H9 (cell line): ENCODE results near the gene MOBP. TPM values are rescaled to one million over a fixed set of nuclear protein-coding genes. Genes with fewer than 3 reads are reported as not detected.

Experiments
- DNase-seq: peaks from one replicate; pipeline ENCODE4 v3.0.0-alpha.2; 2017
- H2AFZ ChIP-seq: one replicate; pipeline ENCODE4 v1.6.1; 2013; ENCODE audit warnings: mild to moderate bottlenecking, low read length, control low read depth, moderate library complexity
- H2AK5ac ChIP-seq: 2 replicates; pipeline ENCODE4 v1.6.1; 2013; ENCODE audit warnings: low read length, control low read depth, mixed read lengths; ENCODE audit not compliant: insufficient read length
- H2BK120ac ChIP-seq: one replicate; pipeline ENCODE4 v1.6.1; 2013; ENCODE audit warnings: low read depth, mild to moderate bottlenecking, low read length, control low read depth, inconsistent platforms; ENCODE audit not compliant: poor library complexity, severe bottlenecking
- H2BK12ac ChIP-seq: 2 replicates; pipeline ENCODE4 v1.6.1; 2013; ENCODE audit warnings: low read length, control low read depth, mixed read lengths, low read depth; ENCODE audit not compliant: insufficient read length
- H2BK15ac ChIP-seq: 2 replicates; pipeline ENCODE4 v1.6.1; 2013; ENCODE audit warnings: low read depth, low read length, control low read depth
- H2BK20ac ChIP-seq: one replicate; pipeline ENCODE4 v1.6.1; 2013; ENCODE audit warnings: low read depth, mild to moderate bottlenecking, low read length, control low read depth, inconsistent platforms; ENCODE audit not compliant: poor library complexity, severe bottlenecking
- H2BK5ac ChIP-seq: 2 replicates; pipeline ENCODE4 v1.6.1; 2013; ENCODE audit warnings: low read length, control low read depth, mixed read lengths; ENCODE audit not compliant: insufficient read length
- H3K14ac ChIP-seq: 2 replicates; pipeline ENCODE4 v1.6.1; 2013; ENCODE audit warnings: low read length, control low read depth; ENCODE audit not compliant: insufficient read depth
- H3K18ac ChIP-seq: 2 replicates; pipeline ENCODE4 v1.6.1; 2013; ENCODE audit warnings: low read depth, mild to moderate bottlenecking, mixed read lengths, low read length, control low read depth; ENCODE audit not compliant: insufficient read length
- H3K23ac ChIP-seq: 2 replicates; pipeline ENCODE4 v1.6.1; 2013; ENCODE audit warnings: low read length, control low read depth, mixed read lengths, low read depth; ENCODE audit not compliant: insufficient read length
- H3K23me2 ChIP-seq: 2 replicates; pipeline ENCODE4 v1.6.1; 2013; ENCODE audit warnings: low read depth, mild to moderate bottlenecking, mixed read lengths, low read length, control low read depth; ENCODE audit not compliant: insufficient read length, poor library complexity, severe bottlenecking
- H3K27ac ChIP-seq: 2 replicates; pipeline ENCODE4 v1.5.1; 2013; ENCODE audit warnings: low read length, control low read depth, mixed read lengths, low read depth; ENCODE audit not compliant: insufficient read length
- H3K27me3 ChIP-seq: 2 replicates; pipeline ENCODE4 v1.6.1; 2013; ENCODE audit warnings: low read length, control low read depth, inconsistent platforms; ENCODE audit not compliant: insufficient read depth
- H3K4ac ChIP-seq: 2 replicates; pipeline ENCODE4 v1.6.1; 2013; ENCODE audit warnings: low read depth, mild to moderate bottlenecking, control low read depth, inconsistent platforms, low read length, moderate library complexity
- H3K4me1 ChIP-seq: 2 replicates; pipeline ENCODE4 v1.6.1; 2013; ENCODE audit warnings: low read length, control low read depth, inconsistent platforms; ENCODE audit not compliant: insufficient read depth
- H3K4me2 ChIP-seq: 2 replicates; pipeline ENCODE4 v1.6.1; 2013; ENCODE audit warnings: low read length, control low read depth, mixed read lengths; ENCODE audit not compliant: insufficient read length, insufficient read depth
- H3K56ac ChIP-seq: 2 replicates; pipeline ENCODE4 v1.6.1; 2013; ENCODE audit warnings: low read depth, mild to moderate bottlenecking, mixed read lengths, low read length, control low read depth; ENCODE audit not compliant: insufficient read length
- H3K79me1 ChIP-seq: 2 replicates; pipeline ENCODE4 v1.6.1; 2013; ENCODE audit warnings: low read depth, mild to moderate bottlenecking, moderate library complexity, low read length, control low read depth, inconsistent platforms; ENCODE audit not compliant: insufficient read depth, poor library complexity, severe bottlenecking
- H3K79me2 ChIP-seq: 2 replicates; pipeline ENCODE4 v1.6.1; 2013; ENCODE audit warnings: low read length, control low read depth, inconsistent platforms; ENCODE audit not compliant: insufficient read depth
- H3K9ac ChIP-seq: 2 replicates; pipeline ENCODE4 v1.6.1; 2013; ENCODE audit warnings: low read length, control low read depth, mixed read lengths; ENCODE audit not compliant: insufficient read length; ENCODE audit errors: extremely low read depth
- H3K9me3 ChIP-seq: one replicate; pipeline ENCODE4 v1.6.1; 2013; ENCODE audit warnings: low read depth, low read length, inconsistent platforms; ENCODE audit not compliant: control insufficient read depth
- H3T11ph ChIP-seq: one replicate; pipeline ENCODE4 v1.6.1; 2013; ENCODE audit warnings: mild to moderate bottlenecking, low read length, control low read depth, inconsistent platforms
- H4K20me1 ChIP-seq: one replicate; pipeline ENCODE4 v1.6.1; 2013; ENCODE audit not compliant: control insufficient read depth, insufficient read length, insufficient read depth
- H4K5ac ChIP-seq: 2 replicates; pipeline ENCODE4 v1.6.1; 2013; ENCODE audit warnings: low read depth, mild to moderate bottlenecking, mixed read lengths, low read length, control low read depth; ENCODE audit not compliant: insufficient read length
- H4K8ac ChIP-seq: replicated peaks from 2 replicates; pipeline ENCODE4 v1.6.1; 2013; ENCODE audit warnings: low read length, control low read depth, mixed read lengths, low read depth; ENCODE audit not compliant: insufficient read length
- H4K91ac ChIP-seq: 2 replicates; pipeline ENCODE4 v1.6.1; 2013; ENCODE audit warnings: low read depth, mild to moderate bottlenecking, moderate library complexity, mixed read lengths, low read length, control low read depth; ENCODE audit not compliant: insufficient read length
- H3K27ac Mint-ChIP-seq, 3 experiments: 2 replicates in 2 of 3; 3 replicates in 1 of 3; pipeline ENCODE4 v1.8.0; 2020 to 2021; ENCODE audit warnings: mixed read lengths in 3 of 3, mild to moderate bottlenecking in 1 of 3, moderate library complexity in 1 of 3
- H3K27me3 Mint-ChIP-seq: 2 replicates; pipeline ENCODE4 v1.8.0; 2021; ENCODE audit warnings: low read depth, mild to moderate bottlenecking, moderate library complexity, mixed read lengths
- H3K36me3 Mint-ChIP-seq, 3 experiments: 2 replicates in 2 of 3; 3 replicates in 1 of 3; pipeline ENCODE4 v1.8.0; 2020 to 2021; ENCODE audit warnings: low read depth in 3 of 3, mixed read lengths in 3 of 3; ENCODE audit not compliant: insufficient read depth in 1 of 3
- H3K4me1 Mint-ChIP-seq, 2 experiments: 2 replicates each; pipeline ENCODE4 v1.8.0; 2020; ENCODE audit warnings: mixed read lengths in 2 of 2
- H3K4me3 Mint-ChIP-seq, 2 experiments: 2 replicates in 1 of 2; 3 replicates in 1 of 2; pipeline ENCODE4 v1.8.0; 2020 to 2021; ENCODE audit warnings: mild to moderate bottlenecking in 2 of 2, mixed read lengths in 2 of 2, moderate library complexity in 1 of 2
- H3K9me3 Mint-ChIP-seq, 2 experiments: 2 replicates in 1 of 2; 3 replicates in 1 of 2; pipeline ENCODE4 v1.8.0; 2020; ENCODE audit warnings: mild to moderate bottlenecking in 2 of 2, mixed read lengths in 2 of 2, moderate library complexity in 1 of 2
- WGBS: extraction: QIAGEN DNeasy Blood & Tissue Kit; methylation state at CpG from one replicate; pipeline ENCODE4 v1.1.7; 2013; ENCODE audit warnings: missing lambda C conversion rate, low lambda C conversion rate, mixed read lengths; ENCODE audit not compliant: insufficient read length; ENCODE audit errors: extremely low coverage; 5-methylcytosine and 5-hydroxymethylcytosine counted together
- total RNA-seq: library from RNA; stranded (reverse); gene quantifications from 2 replicates; pipeline ENCODE4 v1.2.1, GENCODE V29; 2021
- TF ChIP-seq, protein P1 (sequence below): fragments of 200-600 bp; sonication (generic); conservative IDR thresholded peaks from 3 replicates; pipeline ENCODE4 v1.8.0; 2021; ENCODE audit warnings: antibody characterized with exemption, mild to moderate bottlenecking

Gene MOBP
- total RNA-seq, 1 experiment from 2014 or later = not detected

DNA sequence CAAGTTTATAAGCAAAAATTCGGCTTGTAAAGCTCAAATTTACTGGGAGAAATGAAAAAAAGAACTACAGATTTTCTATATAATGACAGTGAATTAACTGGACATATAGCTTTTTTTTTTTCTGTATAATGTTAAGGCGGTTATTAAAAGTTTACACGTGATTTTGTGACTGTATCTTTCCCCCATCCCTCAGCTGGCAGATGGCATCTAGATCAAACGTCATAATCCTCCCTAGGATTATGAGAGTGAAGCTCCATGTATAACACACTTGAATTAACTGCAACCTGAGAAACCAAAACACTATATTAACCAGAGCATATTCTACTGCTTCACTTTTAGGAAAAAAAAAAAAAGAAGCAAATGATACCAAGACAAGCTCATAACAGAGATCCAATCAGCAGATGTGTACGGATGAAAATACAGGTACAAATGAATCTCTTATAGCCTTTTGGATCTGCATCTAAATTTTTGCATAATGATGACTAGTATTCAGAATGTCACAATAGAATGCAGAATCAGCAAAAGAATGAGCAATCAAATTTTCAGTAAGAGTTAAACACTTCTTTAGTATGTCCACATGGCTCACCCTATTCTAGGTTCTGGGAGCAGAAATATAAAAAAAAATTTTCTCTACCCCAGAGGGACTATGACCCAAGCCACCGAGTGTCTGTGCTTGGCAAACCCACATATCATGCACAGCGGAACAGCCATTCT, 12.4 kb downstream of the MOBP start:
- no peak overlapping the region for H4K8ac ChIP-seq
- no peak overlapping the region for H2AK5ac ChIP-seq
- H2BK5ac ChIP-seq = no peak overlapping the region
- WGBS = no CpG with 5 or more reads among the region's 7 CpGs
- H3K9me3 Mint-ChIP-seq = peaks cover 0 to 5% of the 10 kb centered on the region in 2 experiments; a peak in 2 of 5 replicates
- no peak overlapping the region for H2BK12ac ChIP-seq
- H3K9me3 ChIP-seq = no peaks in the 10 kb centered on the region
- H3K4me2 ChIP-seq = no peak overlapping the region
- H3K4ac ChIP-seq = no peak overlapping the region
- no peaks in the 10 kb centered on the region for H3K27me3 ChIP-seq
- H2AFZ ChIP-seq = no peak overlapping the region
- H2BK20ac ChIP-seq = no peak overlapping the region
- H3T11ph ChIP-seq = no peak overlapping the region
- no peaks in the 10 kb centered on the region for H3K79me2 ChIP-seq
- no peaks in the 10 kb centered on the region for H3K79me1 ChIP-seq
- H3K23ac ChIP-seq = no peak overlapping the region
- no peak overlapping the region for H2BK15ac ChIP-seq
- H3K4me1 Mint-ChIP-seq = no peaks in the 10 kb centered on the region
- H3K36me3 Mint-ChIP-seq = no peaks in the 10 kb centered on the region
- H4K91ac ChIP-seq = no peak overlapping the region
- H2BK120ac ChIP-seq = no peak overlapping the region
- no peak overlapping the region for H3K56ac ChIP-seq
- H3K4me3 Mint-ChIP-seq = no peak overlapping the region
- TF ChIP-seq, protein P1, sequence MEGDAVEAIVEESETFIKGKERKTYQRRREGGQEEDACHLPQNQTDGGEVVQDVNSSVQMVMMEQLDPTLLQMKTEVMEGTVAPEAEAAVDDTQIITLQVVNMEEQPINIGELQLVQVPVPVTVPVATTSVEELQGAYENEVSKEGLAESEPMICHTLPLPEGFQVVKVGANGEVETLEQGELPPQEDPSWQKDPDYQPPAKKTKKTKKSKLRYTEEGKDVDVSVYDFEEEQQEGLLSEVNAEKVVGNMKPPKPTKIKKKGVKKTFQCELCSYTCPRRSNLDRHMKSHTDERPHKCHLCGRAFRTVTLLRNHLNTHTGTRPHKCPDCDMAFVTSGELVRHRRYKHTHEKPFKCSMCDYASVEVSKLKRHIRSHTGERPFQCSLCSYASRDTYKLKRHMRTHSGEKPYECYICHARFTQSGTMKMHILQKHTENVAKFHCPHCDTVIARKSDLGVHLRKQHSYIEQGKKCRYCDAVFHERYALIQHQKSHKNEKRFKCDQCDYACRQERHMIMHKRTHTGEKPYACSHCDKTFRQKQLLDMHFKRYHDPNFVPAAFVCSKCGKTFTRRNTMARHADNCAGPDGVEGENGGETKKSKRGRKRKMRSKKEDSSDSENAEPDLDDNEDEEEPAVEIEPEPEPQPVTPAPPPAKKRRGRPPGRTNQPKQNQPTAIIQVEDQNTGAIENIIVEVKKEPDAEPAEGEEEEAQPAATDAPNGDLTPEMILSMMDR = no peak
- no peaks in the 10 kb centered on the region for H4K20me1 ChIP-seq
- H4K5ac ChIP-seq = no peak overlapping the region
- H3K9ac ChIP-seq = no peak overlapping the region
- H3K27me3 Mint-ChIP-seq = no peaks in the 10 kb centered on the region; the same call in 1 of the 2 replicates
- no peak for DNase-seq
- H3K27ac ChIP-seq = no peak overlapping the region
- H3K14ac ChIP-seq = no peak overlapping the region
- no peaks in the 10 kb centered on the region for H3K4me1 ChIP-seq
- H3K23me2 ChIP-seq = no peaks in the 10 kb centered on the region
- H3K27ac Mint-ChIP-seq = no peak overlapping the region
- no peak overlapping the region for H3K18ac ChIP-seq
